ENCODE data around the gene SNX6.

Gene SNX6

GRCh38 chr14:34633742-34634141 is 3.8 kb upstream of the SNX6 start:
- no peak for FAIRE-seq

GRCh38 chr14:34632411-34632978 is 2.5 kb upstream of the SNX6 start:
- no peak for FAIRE-seq

GRCh38 chr14:34629344-34629656 is 648 bp downstream of the SNX6 start:
- no peak for FAIRE-seq

- FAIRE-seq, result no peak
Observed at GRCh38 chr14:34628681-34629135, 1.2 kb downstream of the SNX6 start.

- no peak for FAIRE-seq
Observed at GRCh38 chr14:34623506-34623905, 6.4 kb downstream of the SNX6 start.

GRCh38 chr14:34620839-34621238 is 9.1 kb downstream of the SNX6 start:
- FAIRE-seq, result no peak

- FAIRE-seq, result no peak
Observed at GRCh38 chr14:34620115-34620514, 9.8 kb downstream of the SNX6 start.

- no peak for FAIRE-seq
Observed at GRCh38 chr14:34619471-34619870, 10.5 kb downstream of the SNX6 start.

- FAIRE-seq, result no peak
Observed at GRCh38 chr14:34616360-34616759, 13.6 kb downstream of the SNX6 start.

- no peak for FAIRE-seq
Observed at GRCh38 chr14:34615507-34615906, 14.4 kb downstream of the SNX6 start.

GRCh38 chr14:34614638-34615037 is 15.3 kb downstream of the SNX6 start:
- FAIRE-seq, result no peak

GRCh38 chr14:34610101-34610500 is 19.8 kb downstream of the SNX6 start:
- FAIRE-seq, result no peak

- FAIRE-seq, result no peak
Observed at GRCh38 chr14:34605461-34605860, 24.5 kb downstream of the SNX6 start.

- FAIRE-seq, result peak; percentile 51
Observed at GRCh38 chr14:34604995-34605394, 25.0 kb downstream of the SNX6 start.

- no peak for FAIRE-seq
Observed at GRCh38 chr14:34596891-34597290, 33.1 kb downstream of the SNX6 start.

- FAIRE-seq, result no peak
Observed at GRCh38 chr14:34593740-34594375, 36.1 kb downstream of the SNX6 start.

- FAIRE-seq, result no peak
Observed at GRCh38 chr14:34592623-34593022, 37.3 kb downstream of the SNX6 start.

- no peak for FAIRE-seq
Observed at GRCh38 chr14:34583525-34583924, 46.4 kb downstream of the SNX6 start.

- FAIRE-seq, result no peak
Observed at GRCh38 chr14:34582117-34582680, 47.7 kb downstream of the SNX6 start.

GRCh38 chr14:34580381-34580780 is 49.6 kb downstream of the SNX6 start:
- no peak for FAIRE-seq

- no peak for FAIRE-seq
Observed at GRCh38 chr14:34571771-34572170, 58.2 kb downstream of the SNX6 start.

- no peak for FAIRE-seq
Observed at GRCh38 chr14:34569750-34570149, 60.2 kb downstream of the SNX6 start.

- no peak for FAIRE-seq
Observed at GRCh38 chr14:34568803-34569202, 61.1 kb downstream of the SNX6 start.

- FAIRE-seq, result no peak
Observed at GRCh38 chr14:34562776-34563150, 67.2 kb downstream of the SNX6 start.

Measured in islet of Langerhans (tissue), 1 donor.